Measurements from ENCODE around the gene PARD3B. TPM values are rescaled to one million over a fixed set of nuclear protein-coding genes. Genes with fewer than 3 reads are reported as not detected.

PARD3B gene
- total and polyA plus RNA-seq, 5 donors from 2014 or later, result 0.03 to 0.68 (median 0.08) TPM; not detected in 1

- H3K27me3 ChIP-seq (ENCODE audit: control insufficient read depth, insufficient read depth, low read length), result no peaks in the 10 kb centered on the region
- H3K9me3 ChIP-seq (ENCODE audit: control insufficient read depth in 2 of 2, low read length in 2 of 2), result no peaks in the 10 kb centered on the region
- ATAC-seq (ENCODE audit: low read depth in 2 of 2) (no peak), DNase-seq (no peak)
- H3K4me3 ChIP-seq (ENCODE audit: low read depth, low read length), result no peak overlapping the region
- Mint-ChIP-seq H3K4me1 (no peaks in the 10 kb centered on the region), H3K27ac (no peak overlapping the region), H3K27me3 (no peaks in the 10 kb centered on the region), H3K36me3 (no peaks in the 10 kb centered on the region), H3K9me3 (peaks cover 0 to 2% (median 0%) of the 10 kb centered on the region in 7 donors), H3K4me3 (no peak overlapping the region)
- no peaks in the 10 kb centered on the region for H3K4me1 ChIP-seq (ENCODE audit: control insufficient read depth, insufficient read depth, low read length, poor library complexity, severe bottlenecking)
- no peaks in the 10 kb centered on the region for H3K36me3 ChIP-seq (ENCODE audit: control insufficient read depth, insufficient read depth, low read length)
- H3K27ac ChIP-seq (ENCODE audit: insufficient read depth, low read length, poor library complexity, severe bottlenecking), result no peak overlapping the region
Observed at GRCh38 chr2:205361272-205361671, 816.0 kb downstream of the PARD3B start.

GRCh38 chr2:205361970-205362369 lies 816.7 kb downstream of the PARD3B start:
- DNase-seq, result no peak
- Histone ChIP-seq H3K4me1 (ENCODE audit: control insufficient read depth, insufficient read depth, low read length, poor library complexity, severe bottlenecking) (no peaks in the 10 kb centered on the region), H3K36me3 (ENCODE audit: control insufficient read depth, insufficient read depth, low read length) (no peaks in the 10 kb centered on the region), H3K9me3 (ENCODE audit: control insufficient read depth in 2 of 2, low read length in 2 of 2) (no peaks in the 10 kb centered on the region), H3K27ac (ENCODE audit: insufficient read depth, low read length, poor library complexity, severe bottlenecking) (no peak overlapping the region), H3K27me3 (ENCODE audit: control insufficient read depth, insufficient read depth, low read length) (no peaks in the 10 kb centered on the region), H3K4me3 (ENCODE audit: low read depth, low read length) (no peak overlapping the region)
- no peak for ATAC-seq (ENCODE audit: low read depth in 2 of 2)
- Mint-ChIP-seq H3K27ac (no peak overlapping the region), H3K27me3 (no peaks in the 10 kb centered on the region), H3K36me3 (no peaks in the 10 kb centered on the region), H3K9me3 (peaks cover 0 to 2% (median 0%) of the 10 kb centered on the region in 7 donors), H3K4me1 (no peaks in the 10 kb centered on the region), H3K4me3 (no peak overlapping the region)

- no peaks in the 10 kb centered on the region for H3K36me3 ChIP-seq (ENCODE audit: control insufficient read depth, insufficient read depth, low read length)
- Mint-ChIP-seq H3K27ac (no peak overlapping the region), H3K4me3 (no peak overlapping the region)
Observed at GRCh38 chr2:205364261-205364660, 819.0 kb downstream of the PARD3B start.

GRCh38 chr2:205366336-205367060 lies 821.2 kb downstream of the PARD3B start:
- Mint-ChIP-seq H3K36me3 (no peaks in the 10 kb centered on the region), H3K4me3 (no peak overlapping the region), H3K27me3 (no peaks in the 10 kb centered on the region), H3K9me3 (no peaks in the 10 kb centered on the region), H3K27ac (no peak overlapping the region), H3K4me1 (no peaks in the 10 kb centered on the region)
- no peak overlapping the region for H3K27ac ChIP-seq (ENCODE audit: insufficient read depth, low read length, poor library complexity, severe bottlenecking)
- H3K36me3 ChIP-seq (ENCODE audit: control insufficient read depth, insufficient read depth, low read length), result no peaks in the 10 kb centered on the region
- DNase-seq, result no peak
- H3K27me3 ChIP-seq (ENCODE audit: control insufficient read depth, insufficient read depth, low read length), result no peaks in the 10 kb centered on the region
- no peak overlapping the region for H3K4me3 ChIP-seq (ENCODE audit: low read depth, low read length)
- H3K9me3 ChIP-seq (ENCODE audit: control insufficient read depth in 2 of 2, low read length in 2 of 2), result no peaks in the 10 kb centered on the region
- H3K4me1 ChIP-seq (ENCODE audit: control insufficient read depth, insufficient read depth, low read length, poor library complexity, severe bottlenecking), result no peaks in the 10 kb centered on the region
- ATAC-seq (ENCODE audit: low read depth in 2 of 2), result no peak

More at GRCh38 chr2:205364261-205364660, 819.0 kb downstream of the PARD3B start:
- Mint-ChIP-seq H3K9me3 (peaks cover 0 to 2% (median 0%) of the 10 kb centered on the region in 7 donors), H3K36me3 (no peaks in the 10 kb centered on the region), H3K4me1 (no peaks in the 10 kb centered on the region), H3K27me3 (no peaks in the 10 kb centered on the region)
- no peaks in the 10 kb centered on the region for H3K9me3 ChIP-seq (ENCODE audit: control insufficient read depth in 2 of 2, low read length in 2 of 2)
- no peaks in the 10 kb centered on the region for H3K27me3 ChIP-seq (ENCODE audit: control insufficient read depth, insufficient read depth, low read length)
- no peak overlapping the region for H3K4me3 ChIP-seq (ENCODE audit: low read depth, low read length)
- H3K4me1 ChIP-seq (ENCODE audit: control insufficient read depth, insufficient read depth, low read length, poor library complexity, severe bottlenecking), result no peaks in the 10 kb centered on the region
- DNase-seq (no peak), ATAC-seq (ENCODE audit: low read depth in 2 of 2) (no peak)
- H3K27ac ChIP-seq (ENCODE audit: insufficient read depth, low read length, poor library complexity, severe bottlenecking), result no peak overlapping the region

- no peak for ATAC-seq (ENCODE audit: low read depth in 2 of 2)
- H3K27me3 Mint-ChIP-seq, result no peaks in the 10 kb centered on the region
Observed at GRCh38 chr2:205367331-205367935, 822.2 kb downstream of the PARD3B start.

GRCh38 chr2:205369813-205370212 lies 824.5 kb downstream of the PARD3B start:
- Mint-ChIP-seq H3K4me1 (no peaks in the 10 kb centered on the region), H3K4me3 (no peak overlapping the region), H3K36me3 (no peaks in the 10 kb centered on the region), H3K9me3 (no peaks in the 10 kb centered on the region), H3K27ac (no peak overlapping the region), H3K27me3 (no peaks in the 10 kb centered on the region)
- Histone ChIP-seq H3K27me3 (ENCODE audit: control insufficient read depth, insufficient read depth, low read length) (no peaks in the 10 kb centered on the region), H3K4me1 (ENCODE audit: control insufficient read depth, insufficient read depth, low read length, poor library complexity, severe bottlenecking) (no peaks in the 10 kb centered on the region), H3K36me3 (ENCODE audit: control insufficient read depth, insufficient read depth, low read length) (no peaks in the 10 kb centered on the region), H3K27ac (ENCODE audit: insufficient read depth, low read length, poor library complexity, severe bottlenecking) (no peak overlapping the region), H3K9me3 (ENCODE audit: control insufficient read depth in 2 of 2, low read length in 2 of 2) (no peaks in the 10 kb centered on the region), H3K4me3 (ENCODE audit: low read depth, low read length) (no peak overlapping the region)
- no peak for ATAC-seq (ENCODE audit: low read depth in 2 of 2)
- no peak for DNase-seq

More at GRCh38 chr2:205367331-205367935, 822.2 kb downstream of the PARD3B start:
- Histone ChIP-seq H3K27me3 (ENCODE audit: control insufficient read depth, insufficient read depth, low read length) (no peaks in the 10 kb centered on the region), H3K36me3 (ENCODE audit: control insufficient read depth, insufficient read depth, low read length) (no peaks in the 10 kb centered on the region), H3K9me3 (ENCODE audit: control insufficient read depth in 2 of 2, low read length in 2 of 2) (no peaks in the 10 kb centered on the region), H3K4me1 (ENCODE audit: control insufficient read depth, insufficient read depth, low read length, poor library complexity, severe bottlenecking) (no peaks in the 10 kb centered on the region), H3K27ac (ENCODE audit: insufficient read depth, low read length, poor library complexity, severe bottlenecking) (no peak overlapping the region), H3K4me3 (ENCODE audit: low read depth, low read length) (no peak overlapping the region)
- Mint-ChIP-seq H3K4me3 (no peak overlapping the region), H3K36me3 (no peaks in the 10 kb centered on the region), H3K4me1 (no peaks in the 10 kb centered on the region), H3K9me3 (no peaks in the 10 kb centered on the region), H3K27ac (no peak overlapping the region)
- no peak for DNase-seq

GRCh38 chr2:205370726-205371125 lies 825.5 kb downstream of the PARD3B start:
- Histone ChIP-seq H3K36me3 (ENCODE audit: control insufficient read depth, insufficient read depth, low read length) (no peaks in the 10 kb centered on the region), H3K9me3 (ENCODE audit: control insufficient read depth in 2 of 2, low read length in 2 of 2) (no peaks in the 10 kb centered on the region), H3K4me3 (ENCODE audit: low read depth, low read length) (no peak overlapping the region), H3K4me1 (ENCODE audit: control insufficient read depth, insufficient read depth, low read length, poor library complexity, severe bottlenecking) (no peaks in the 10 kb centered on the region), H3K27ac (ENCODE audit: insufficient read depth, low read length, poor library complexity, severe bottlenecking) (no peak overlapping the region), H3K27me3 (ENCODE audit: control insufficient read depth, insufficient read depth, low read length) (no peaks in the 10 kb centered on the region)
- no peak for ATAC-seq (ENCODE audit: low read depth in 2 of 2)
- H3K4me3 Mint-ChIP-seq, result no peak overlapping the region
- H3K27me3 Mint-ChIP-seq, result no peaks in the 10 kb centered on the region
- H3K9me3 Mint-ChIP-seq, result no peaks in the 10 kb centered on the region
- no peaks in the 10 kb centered on the region for H3K4me1 Mint-ChIP-seq
- no peak overlapping the region for H3K27ac Mint-ChIP-seq
- no peak for DNase-seq
- no peaks in the 10 kb centered on the region for H3K36me3 Mint-ChIP-seq

GRCh38 chr2:205372141-205372540 lies 826.9 kb downstream of the PARD3B start:
- ATAC-seq (ENCODE audit: low read depth in 2 of 2) (no peak), DNase-seq (no peak)
- H3K4me3 Mint-ChIP-seq, result no peak overlapping the region
- H3K27ac Mint-ChIP-seq, result no peak overlapping the region
- Histone ChIP-seq H3K4me3 (ENCODE audit: low read depth, low read length) (no peak overlapping the region), H3K36me3 (ENCODE audit: control insufficient read depth, insufficient read depth, low read length) (no peaks in the 10 kb centered on the region), H3K9me3 (ENCODE audit: control insufficient read depth in 2 of 2, low read length in 2 of 2) (no peaks in the 10 kb centered on the region), H3K27me3 (ENCODE audit: control insufficient read depth, insufficient read depth, low read length) (no peaks in the 10 kb centered on the region), H3K27ac (ENCODE audit: insufficient read depth, low read length, poor library complexity, severe bottlenecking) (no peak overlapping the region), H3K4me1 (ENCODE audit: control insufficient read depth, insufficient read depth, low read length, poor library complexity, severe bottlenecking) (no peaks in the 10 kb centered on the region)
- no peaks in the 10 kb centered on the region for H3K27me3 Mint-ChIP-seq
- no peaks in the 10 kb centered on the region for H3K36me3 Mint-ChIP-seq
- H3K4me1 Mint-ChIP-seq, result no peaks in the 10 kb centered on the region
- H3K9me3 Mint-ChIP-seq, result no peaks in the 10 kb centered on the region

All from CD4-positive, CD25-positive, alpha-beta regulatory T cell (primary cell).